ENCODE data around the gene TYSND1. TPM values are rescaled to one million over a fixed set of nuclear protein-coding genes. Genes with fewer than 3 reads are reported as not detected.
"Not testable (repeated sequence)": the region's sequence is repeated elsewhere in the genome, so short reads cannot be mapped to it uniquely, and the experiment has no call there.

Gene TYSND1, protein sequence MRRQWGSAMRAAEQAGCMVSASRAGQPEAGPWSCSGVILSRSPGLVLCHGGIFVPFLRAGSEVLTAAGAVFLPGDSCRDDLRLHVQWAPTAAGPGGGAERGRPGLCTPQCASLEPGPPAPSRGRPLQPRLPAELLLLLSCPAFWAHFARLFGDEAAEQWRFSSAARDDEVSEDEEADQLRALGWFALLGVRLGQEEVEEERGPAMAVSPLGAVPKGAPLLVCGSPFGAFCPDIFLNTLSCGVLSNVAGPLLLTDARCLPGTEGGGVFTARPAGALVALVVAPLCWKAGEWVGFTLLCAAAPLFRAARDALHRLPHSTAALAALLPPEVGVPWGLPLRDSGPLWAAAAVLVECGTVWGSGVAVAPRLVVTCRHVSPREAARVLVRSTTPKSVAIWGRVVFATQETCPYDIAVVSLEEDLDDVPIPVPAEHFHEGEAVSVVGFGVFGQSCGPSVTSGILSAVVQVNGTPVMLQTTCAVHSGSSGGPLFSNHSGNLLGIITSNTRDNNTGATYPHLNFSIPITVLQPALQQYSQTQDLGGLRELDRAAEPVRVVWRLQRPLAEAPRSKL
- 9.9 and 11.8 TPM in 2 replicates for total RNA-seq (2014; rRNA removed; shearing (Covaris generic))

DNA sequence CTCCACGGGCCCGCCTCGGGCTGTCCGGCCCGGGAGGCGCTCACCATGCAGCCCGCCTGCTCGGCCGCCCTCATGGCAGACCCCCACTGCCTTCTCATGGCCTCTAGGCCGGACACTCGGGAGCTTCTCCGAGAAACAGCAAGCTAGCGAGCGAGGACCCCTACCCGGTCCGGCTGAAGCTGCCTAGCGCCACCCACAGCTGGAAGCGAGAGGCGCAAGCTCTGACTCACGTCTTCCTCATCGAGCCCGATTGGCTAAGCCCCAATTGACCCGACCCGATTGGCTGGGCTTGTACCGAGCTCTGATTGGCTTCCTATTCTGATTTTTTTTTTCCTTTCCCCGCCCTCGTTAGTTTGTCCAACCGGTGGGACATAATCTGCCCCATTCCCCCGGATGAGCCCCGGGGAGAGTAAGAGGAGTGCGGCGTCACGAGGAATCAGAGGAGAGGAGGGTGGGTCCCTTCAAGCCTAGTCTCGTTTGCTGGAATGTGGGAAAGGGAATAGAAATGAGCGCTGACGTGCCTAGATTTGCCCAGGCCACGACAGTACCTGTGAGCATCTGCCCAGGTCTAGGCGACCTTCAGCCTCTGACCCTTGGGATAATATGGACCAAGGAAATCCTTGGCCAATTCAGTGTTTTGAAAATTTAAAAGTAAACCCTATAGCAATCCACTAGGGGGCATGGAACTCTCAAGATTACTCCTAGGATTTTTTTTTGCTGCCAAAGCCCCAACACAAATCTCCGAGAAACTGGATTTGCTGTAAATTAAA, at the start of gene TYSND1:
Gene TYSND1 (minus strand): TSS at position 212 of the 770 bp plus-strand sequence. CDS start 114 bp downstream, at position 98.
- peak; percentile 98 for DNase-seq (ENCODE audit: low read depth)

DNA sequence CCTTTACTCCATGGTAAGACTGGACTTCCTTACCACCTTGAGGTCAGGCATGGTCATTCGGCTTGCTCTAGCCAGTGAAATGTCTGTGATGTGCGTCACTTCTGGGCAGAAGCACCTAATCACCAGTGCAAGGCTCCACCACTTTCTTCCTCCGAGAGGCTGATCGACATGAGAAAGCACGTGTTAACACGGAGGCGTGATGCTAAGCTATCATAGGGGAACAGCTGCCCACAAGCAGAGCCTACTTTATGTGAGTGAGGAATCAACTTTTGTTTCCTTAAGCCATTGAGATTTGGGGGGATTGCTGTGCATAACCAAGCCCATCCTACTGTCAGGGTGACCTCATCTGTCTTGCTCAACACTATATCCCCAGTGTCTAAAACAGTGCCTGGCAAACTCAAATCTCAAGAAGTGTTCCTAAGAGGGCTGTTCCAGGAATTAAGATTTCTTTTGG, 46.9 kb upstream of the TYSND1 start:
- no peak for DNase-seq (ENCODE audit: low read depth)

DNA sequence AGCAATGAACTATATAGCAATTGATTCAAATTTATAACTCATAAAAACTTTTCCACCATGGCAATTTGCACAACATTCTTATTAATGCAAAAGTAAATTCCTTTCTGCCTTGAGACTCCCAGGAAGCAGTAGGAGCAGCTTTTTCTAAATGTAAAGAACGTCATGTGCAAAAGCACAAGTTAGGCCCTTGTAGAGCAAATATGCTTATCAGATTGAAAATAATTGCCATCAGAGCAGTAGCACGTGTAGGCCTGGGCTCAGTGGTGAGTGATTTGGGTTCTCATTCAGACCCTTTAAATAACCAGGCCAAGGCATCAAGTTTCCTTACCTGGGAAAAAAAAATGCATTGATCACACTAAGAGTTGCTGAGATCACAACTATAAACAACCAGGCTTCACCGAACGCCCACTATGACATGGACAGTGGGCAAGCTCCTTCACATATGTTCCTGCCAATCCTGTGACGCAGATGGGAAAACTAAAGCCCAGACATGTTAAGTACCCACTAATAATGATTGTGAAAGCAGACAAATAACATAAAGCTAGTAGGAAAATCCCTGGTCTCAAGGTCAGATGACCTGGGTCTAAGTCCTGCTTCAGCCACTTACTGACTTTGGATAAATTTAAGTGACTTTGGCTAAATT, 45.9 kb upstream of the TYSND1 start:
- DNase-seq (ENCODE audit: low read depth) = no peak

DNA sequence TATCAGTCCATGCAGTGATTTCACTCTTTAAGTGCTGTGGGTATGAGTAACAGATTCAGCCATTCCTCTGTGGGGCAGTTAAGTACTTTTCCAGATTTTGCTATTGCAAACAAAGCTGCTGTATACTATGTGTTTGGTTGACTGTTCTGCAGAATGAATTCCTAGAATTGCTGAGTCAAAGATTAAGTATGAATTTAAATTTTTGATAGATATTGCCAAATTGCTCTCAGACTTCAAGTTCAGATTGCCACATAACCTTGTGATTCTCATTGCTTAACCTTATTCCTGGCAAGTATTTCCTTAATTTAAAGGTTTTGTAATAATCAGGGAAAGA, 45.4 kb upstream of the TYSND1 start:
- peak; percentile 12 for DNase-seq (ENCODE audit: low read depth)

DNA sequence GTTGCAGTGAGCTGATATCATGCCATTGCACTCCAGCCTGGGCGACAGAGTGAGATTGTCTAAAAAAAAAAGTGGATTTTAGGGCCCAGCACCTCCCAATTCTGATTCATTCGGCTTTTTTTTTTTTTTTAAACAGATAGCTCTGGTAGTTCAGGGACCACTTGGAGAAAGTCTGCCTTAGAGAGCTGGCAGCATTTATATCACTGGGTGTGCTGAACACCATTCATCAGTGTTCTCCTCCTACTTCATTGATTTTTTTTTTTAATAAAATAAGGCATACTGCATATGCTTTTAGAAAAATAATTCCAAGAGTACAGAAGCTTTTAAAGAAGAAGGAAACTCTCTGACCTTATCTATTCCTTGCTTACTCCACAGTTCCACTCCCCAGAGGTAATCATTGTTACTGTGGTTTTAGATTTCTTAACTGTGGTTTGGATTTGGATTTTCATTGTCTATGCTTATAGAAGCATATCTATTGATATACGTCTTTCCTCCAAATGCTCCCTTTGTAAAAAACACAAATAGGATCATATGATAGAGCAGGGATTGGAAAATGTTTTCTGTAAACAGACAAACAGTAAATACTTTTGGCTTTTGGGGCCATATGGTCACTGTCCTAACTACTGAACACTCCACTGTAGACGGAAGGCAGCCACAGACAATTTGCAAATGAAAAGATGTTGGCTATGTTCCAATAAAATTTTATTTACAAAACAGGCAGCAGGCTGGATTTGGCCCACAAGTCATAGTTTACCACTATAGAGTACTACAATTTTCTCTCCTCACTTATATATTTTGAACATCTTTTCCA, 44.9 kb upstream of the TYSND1 start:
- no peak for DNase-seq (ENCODE audit: low read depth)

DNA sequence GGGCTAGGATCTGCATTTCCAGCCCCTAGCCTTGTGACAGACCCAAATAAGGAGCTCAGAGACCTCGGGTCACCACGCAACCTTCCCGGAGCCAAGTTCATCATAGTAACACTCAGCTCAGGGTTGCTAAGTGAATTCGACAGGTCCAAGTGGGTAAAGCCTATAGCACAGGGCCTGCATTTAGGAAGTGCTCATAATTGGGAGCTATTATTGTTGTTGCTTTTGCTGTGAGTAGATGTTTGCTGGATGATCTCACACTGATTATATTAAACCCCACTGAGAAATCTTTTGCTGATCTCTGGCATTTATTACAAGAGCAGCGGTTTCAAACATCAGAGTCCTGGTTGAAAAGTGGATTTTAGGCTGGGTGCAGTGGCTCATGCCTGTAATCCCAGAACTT, 44.1 kb upstream of the TYSND1 start:
- no peak for DNase-seq (ENCODE audit: low read depth)

DNA sequence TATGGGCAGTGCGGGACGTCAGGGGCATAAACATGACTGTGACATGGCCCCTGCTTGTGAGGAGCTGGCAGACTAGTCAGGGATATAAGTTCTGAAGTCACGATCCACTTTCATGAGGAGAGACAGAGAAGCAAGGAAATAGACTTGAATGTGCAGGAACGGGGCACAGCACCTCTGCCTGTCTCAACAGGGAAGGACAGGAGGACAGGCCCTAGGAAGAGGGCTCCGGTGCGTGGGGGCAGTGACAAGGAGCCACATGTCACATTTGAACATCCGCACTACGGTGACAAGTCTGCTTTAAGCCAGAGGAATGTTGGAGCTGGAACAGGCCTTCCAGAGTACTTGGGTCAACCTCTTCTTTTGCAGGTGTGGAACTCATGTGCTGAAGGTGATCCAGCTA, 43.6 kb upstream of the TYSND1 start:
- no peak for DNase-seq (ENCODE audit: low read depth)

DNA sequence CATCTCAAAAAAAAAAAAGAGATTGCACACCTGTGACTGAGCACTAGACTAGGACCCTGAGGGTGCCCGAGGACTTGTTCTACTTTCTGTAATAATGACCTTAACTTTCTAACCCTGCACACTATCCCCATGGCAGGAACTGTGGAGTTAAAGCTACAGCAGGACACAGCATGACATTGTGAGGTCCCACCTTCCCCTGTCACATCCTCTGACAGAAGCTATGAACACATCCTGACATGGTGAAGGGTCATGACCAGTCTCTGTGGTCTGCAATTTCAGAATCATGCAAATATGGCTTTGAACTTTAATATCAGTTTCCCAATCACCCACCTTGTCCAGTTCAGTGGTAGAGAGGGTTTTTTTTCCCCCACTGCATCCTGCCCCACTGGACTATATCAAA, 42.3 kb upstream of the TYSND1 start:
- DNase-seq (ENCODE audit: low read depth) = no peak

DNA sequence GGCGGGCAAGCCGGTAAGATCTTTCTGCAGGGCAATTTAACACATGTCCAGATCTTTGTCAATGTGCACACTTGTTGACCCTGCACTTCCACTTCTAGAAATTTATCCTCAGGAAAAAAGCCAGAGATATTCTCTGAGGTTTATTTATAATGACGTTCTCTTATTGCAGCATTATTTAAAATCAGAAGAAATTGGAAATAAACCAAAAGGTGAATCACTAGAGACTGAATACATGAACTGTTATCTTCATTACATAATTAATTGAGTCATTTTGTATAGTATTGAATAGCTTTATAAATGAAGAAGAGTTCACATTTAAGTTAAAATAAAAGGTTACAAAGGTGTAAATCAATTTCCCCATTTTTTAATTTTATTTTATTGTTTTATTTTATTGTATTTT, 40.1 kb upstream of the TYSND1 start:
- no peak for DNase-seq (ENCODE audit: low read depth)

DNA sequence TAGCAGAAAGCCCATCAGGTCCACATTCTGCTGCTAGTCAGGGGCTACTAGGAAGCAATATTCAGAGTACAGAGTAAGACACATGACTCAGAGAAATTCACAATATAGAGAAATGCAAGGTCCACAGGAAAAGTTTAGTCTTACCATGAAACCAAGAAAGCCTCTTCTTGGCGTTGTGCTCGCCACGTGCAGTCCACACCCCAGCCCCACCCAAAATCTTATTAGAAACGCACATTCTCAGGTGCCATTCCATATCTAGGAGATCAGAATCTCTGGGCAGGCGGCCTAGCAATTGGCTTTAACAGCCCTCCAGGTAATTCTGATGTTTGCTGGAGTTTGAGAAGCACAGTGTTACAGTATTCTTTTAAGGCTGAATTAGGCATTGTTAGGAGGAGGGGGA, 39.6 kb upstream of the TYSND1 start:
- no peak for DNase-seq (ENCODE audit: low read depth)

DNA sequence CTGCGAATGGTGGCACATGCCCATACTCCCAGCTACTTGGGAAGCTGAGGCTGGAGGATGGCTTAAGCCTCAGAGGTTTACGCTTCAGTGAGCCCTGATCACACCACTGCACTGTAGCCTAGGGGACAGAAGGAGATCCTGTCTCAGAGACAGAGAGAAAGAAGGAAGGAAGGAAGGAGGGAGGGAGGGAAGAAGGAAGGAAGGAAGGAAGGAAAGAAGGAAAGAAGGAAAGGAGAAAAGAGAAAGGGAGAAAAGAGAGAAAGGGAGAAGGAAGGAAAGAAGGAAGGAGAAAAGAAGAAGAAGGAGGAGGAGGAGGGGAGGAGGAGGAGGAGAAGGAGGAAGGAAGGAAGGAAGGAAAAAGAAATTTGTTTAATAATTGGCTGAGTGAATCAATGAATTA, 36.8 kb upstream of the TYSND1 start:
- no peak for DNase-seq (ENCODE audit: low read depth)

DNA sequence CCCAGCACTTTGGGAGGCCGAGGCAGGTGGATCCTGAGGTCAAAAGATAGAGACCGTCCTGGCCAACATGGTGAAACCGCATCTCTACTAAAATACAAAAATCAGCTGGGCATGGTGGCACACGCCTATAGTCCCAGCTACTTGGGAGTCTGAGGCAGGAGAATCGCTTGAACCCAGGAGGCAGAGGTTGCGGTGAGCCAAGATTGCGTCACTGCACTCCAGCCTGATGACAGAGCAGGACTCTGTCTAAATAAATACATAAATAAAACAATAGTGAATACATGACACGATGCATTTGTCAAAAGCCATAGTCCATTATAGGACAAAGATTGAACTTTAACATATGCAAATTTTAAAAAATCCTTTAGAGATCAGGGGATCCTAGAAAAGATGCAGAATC, 32.7 kb upstream of the TYSND1 start:
- not testable (repeated sequence) for DNase-seq (ENCODE audit: low read depth)

DNA sequence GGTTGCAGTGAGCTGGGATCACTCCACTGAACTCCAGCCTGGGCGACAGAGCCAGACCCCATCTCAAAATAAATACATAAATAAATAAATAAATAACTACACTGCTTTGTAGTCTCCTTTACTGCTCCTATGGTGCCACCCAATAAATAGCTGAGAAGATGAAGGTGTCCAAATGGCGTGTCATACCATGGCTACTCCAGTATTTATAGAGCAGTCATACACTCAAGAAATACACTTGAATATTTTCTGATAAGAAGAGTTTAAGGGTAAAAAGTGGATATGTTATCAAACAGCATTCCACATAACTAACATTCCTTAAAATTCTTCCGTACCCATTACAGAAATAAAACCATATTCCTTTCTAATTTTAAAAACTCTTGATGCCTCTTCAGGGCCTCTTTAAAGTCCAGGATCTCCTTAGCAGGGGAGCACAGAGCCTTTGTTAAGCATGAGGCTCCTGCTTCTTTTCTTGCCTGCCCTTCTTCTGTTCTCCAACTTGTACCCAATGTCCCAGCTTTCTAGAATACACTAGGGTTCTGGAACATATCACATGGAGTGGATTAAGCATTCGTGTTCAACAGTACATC, 31.7 kb upstream of the TYSND1 start:
- DNase-seq (ENCODE audit: low read depth) = no peak

DNA sequence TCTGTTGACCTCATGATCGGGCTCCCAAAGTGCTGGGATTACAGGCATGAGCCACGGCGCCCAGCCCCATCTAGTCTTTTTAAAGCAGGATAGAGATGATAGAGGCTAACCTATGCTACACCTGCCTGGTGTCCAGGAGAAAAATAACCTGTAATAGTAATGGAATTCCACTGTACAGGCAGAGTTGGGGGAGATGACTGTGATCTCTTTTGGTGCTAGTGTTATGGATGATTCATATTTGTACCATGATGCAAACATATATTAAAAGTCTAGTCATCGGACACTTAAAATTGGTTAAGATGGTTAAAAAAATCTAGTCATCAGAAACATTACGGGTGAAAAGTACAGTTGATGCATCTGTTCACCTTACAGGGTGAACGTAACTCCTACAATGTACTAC, 29.9 kb upstream of the TYSND1 start:
- DNase-seq (ENCODE audit: low read depth) = no peak

DNA sequence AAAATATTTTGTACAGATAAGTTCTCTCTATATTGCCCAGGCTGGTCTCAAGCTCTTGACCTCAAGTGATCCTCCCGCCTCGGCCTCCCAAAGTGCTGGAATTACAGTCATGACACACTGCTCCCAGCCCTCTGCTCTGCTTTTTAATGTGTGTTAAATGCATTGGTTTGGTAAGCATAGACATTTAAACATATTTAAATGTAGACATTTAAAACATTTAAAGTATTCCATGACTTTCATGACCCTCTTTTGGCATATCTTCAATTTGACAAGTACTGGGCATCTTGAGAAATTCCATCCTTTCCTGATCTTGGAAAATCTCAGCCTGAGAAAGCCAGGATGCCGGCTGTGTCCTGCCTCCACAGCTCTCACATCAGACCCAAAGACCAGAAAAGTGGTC, 29.0 kb upstream of the TYSND1 start:
- DNase-seq (ENCODE audit: low read depth) = no peak

DNA sequence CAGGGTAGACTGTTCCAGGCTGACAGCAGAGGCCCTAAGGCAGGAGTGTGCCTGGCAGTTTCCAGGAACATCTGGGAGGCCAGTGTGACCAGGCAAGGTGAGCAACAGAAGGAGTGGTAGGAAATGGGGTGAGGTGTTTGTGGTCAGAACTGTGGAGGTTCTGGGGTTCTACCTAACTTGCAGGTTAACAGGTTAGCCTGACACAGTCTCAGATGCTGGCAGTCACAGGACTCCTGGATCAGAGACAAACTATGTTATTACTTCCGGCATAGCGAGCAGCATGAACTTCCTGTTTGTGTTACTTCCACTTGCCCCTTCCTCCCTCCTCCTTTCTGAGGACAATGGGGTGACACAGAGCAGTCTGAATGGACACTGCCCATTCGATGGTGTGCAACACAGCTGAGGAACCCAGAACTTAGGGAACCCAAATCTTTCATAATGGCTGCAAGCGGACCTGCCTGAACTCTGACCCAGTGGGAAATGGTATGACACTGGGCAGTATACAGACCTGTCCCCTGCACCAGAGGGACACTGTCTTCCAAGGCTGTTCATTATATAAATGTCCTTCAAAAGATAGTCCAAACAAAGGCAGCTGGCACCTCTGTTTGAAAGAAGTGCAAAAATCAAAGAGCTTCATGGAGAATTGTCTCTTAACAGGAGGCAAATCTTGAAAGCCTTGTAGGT, 27.7 kb upstream of the TYSND1 start:
- DNase-seq (ENCODE audit: low read depth) = no peak

DNA sequence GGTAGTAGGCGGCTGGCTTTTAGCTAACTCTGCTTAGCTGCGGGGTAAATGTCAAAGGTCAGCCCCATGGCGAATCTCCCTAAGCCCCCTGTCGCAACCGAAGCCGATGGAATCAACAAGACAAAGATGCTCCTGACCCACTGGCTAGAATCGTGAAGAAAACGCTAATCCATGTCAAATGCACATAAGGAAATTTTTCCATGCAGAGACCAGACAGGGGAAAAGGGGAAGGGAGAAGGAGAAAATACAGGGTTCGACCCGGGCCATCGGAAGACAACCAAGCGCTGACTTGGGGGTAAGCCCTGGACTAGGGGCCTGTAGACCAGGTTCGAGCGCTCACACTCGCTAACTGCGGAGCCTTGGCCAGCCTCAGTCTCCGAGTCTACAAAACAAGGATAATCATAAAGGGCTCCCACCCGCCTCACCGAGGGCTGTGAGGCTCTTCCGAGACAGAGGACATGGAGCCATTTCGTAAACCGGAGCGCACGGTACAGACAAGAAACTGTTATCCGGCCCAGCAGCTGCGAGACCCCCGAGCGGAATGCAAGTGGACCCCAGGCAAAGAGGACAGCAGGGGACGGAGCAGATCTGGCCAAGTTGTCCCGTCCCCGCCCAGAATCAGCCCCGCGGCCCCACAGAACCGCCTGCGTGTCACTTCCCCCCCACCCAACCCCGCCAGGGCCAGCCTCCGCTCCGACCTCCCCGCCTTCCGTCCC, 23.3 kb upstream of the TYSND1 start:
- no peak for DNase-seq (ENCODE audit: low read depth)

DNA sequence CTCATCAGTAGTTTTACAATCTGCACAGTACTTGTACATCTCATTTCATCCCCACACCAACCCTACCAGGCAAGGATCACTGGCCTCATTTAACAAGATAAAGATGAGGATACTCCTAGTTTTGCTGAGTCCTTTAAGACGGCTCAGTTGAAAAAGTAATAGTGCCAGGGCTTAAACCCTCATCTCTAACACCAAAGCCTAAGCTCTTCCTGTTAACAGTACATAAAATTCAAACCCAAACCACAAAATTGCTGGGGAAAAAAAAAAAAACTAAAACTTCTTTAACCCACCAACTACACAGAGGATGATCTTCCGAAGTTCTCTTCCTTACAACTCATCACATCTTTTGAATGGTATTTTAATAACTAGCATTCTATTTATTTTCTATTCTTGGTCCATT, 22.5 kb upstream of the TYSND1 start:
- DNase-seq (ENCODE audit: low read depth) = no peak

DNA sequence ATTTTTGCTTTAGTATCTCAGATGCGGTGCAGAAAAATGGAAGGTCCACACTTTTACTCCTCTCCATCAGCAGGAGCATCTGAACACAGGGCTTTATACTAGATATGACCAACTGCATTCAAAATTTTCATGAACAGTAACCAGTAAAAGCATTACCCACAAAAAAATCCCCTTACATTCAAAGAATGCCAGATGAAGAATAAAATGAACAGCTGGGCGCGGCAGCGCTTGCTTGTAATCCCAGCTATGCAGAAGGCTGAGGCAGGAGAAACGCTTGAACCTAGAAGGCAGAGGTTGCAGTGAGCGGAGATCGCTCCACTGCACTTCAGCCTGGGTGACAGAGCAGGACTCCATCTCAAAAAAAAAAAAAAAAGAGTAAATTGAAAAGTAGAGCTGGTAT, 20.7 kb upstream of the TYSND1 start:
- DNase-seq (ENCODE audit: low read depth) = no peak

DNA sequence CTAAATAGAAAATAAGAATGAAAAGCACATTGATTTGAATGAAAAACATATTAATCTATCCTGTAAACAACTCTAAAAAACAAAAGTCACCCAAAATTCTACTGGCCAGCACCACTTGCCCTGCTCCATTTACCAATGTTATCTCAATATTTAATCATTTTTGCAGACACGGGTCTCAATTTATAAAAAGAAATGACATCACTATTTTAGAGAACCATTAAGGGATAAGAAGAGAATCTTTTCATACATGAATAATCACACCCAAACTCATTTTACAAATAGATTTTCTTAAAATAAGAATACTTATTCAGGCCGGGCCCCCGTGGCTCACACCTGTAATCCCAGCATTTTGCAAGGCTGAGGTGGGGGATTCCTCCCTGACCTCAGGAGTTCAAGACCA, 19.9 kb upstream of the TYSND1 start:
- DNase-seq (ENCODE audit: low read depth) = no peak
